ENCODE data around the gene MCOLN2.

DNA sequence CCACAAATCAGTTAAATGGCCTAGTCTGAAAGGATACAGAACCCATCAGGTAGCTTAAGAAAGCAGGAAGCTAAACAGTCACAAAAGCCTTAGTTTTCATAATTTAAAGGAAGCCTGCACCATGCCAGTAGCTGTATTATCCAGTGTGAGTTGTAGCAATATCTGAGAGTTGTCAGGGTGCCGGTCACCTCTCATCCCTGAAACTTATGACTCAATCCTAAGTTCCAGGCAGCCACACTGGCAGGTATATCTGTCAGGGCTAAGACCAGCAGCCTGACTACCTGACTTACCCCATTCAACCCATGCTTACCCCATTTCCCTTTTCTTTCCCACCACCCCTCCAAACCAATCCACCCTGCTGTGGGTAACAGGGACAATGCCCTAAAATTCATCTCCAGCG, 66.1 kb downstream of the MCOLN2 start:
- TF ChIP-seq EP300 (IDR thresholded peaks at IDR 0.05; ENCODE audit: borderline replicate concordance in 1 of 2, low read depth in 1 of 2, low read length in 1 of 2), result no peak
- TF ChIP-seq, protein P1, sequence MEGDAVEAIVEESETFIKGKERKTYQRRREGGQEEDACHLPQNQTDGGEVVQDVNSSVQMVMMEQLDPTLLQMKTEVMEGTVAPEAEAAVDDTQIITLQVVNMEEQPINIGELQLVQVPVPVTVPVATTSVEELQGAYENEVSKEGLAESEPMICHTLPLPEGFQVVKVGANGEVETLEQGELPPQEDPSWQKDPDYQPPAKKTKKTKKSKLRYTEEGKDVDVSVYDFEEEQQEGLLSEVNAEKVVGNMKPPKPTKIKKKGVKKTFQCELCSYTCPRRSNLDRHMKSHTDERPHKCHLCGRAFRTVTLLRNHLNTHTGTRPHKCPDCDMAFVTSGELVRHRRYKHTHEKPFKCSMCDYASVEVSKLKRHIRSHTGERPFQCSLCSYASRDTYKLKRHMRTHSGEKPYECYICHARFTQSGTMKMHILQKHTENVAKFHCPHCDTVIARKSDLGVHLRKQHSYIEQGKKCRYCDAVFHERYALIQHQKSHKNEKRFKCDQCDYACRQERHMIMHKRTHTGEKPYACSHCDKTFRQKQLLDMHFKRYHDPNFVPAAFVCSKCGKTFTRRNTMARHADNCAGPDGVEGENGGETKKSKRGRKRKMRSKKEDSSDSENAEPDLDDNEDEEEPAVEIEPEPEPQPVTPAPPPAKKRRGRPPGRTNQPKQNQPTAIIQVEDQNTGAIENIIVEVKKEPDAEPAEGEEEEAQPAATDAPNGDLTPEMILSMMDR (IDR thresholded peaks at IDR 0.05), result no peak
- no peak for TF ChIP-seq TEAD4 (IDR thresholded peaks at IDR 0.05; ENCODE audit: borderline replicate concordance, insufficient read depth)
- no peak for TF ChIP-seq NFIC (IDR thresholded peaks at IDR 0.05; ENCODE audit: borderline replicate concordance)
- TF ChIP-seq TCF12 (IDR thresholded peaks at IDR 0.05), result no peak
- TF ChIP-seq, protein P2, sequence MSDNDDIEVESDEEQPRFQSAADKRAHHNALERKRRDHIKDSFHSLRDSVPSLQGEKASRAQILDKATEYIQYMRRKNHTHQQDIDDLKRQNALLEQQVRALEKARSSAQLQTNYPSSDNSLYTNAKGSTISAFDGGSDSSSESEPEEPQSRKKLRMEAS (IDR thresholded peaks at IDR 0.05; ENCODE audit: low read depth), result no peak
- no peak for TF ChIP-seq TAF1 (IDR thresholded peaks at IDR 0.05; ENCODE audit: borderline replicate concordance, low read depth, low read length)
- TF ChIP-seq, protein P3, sequence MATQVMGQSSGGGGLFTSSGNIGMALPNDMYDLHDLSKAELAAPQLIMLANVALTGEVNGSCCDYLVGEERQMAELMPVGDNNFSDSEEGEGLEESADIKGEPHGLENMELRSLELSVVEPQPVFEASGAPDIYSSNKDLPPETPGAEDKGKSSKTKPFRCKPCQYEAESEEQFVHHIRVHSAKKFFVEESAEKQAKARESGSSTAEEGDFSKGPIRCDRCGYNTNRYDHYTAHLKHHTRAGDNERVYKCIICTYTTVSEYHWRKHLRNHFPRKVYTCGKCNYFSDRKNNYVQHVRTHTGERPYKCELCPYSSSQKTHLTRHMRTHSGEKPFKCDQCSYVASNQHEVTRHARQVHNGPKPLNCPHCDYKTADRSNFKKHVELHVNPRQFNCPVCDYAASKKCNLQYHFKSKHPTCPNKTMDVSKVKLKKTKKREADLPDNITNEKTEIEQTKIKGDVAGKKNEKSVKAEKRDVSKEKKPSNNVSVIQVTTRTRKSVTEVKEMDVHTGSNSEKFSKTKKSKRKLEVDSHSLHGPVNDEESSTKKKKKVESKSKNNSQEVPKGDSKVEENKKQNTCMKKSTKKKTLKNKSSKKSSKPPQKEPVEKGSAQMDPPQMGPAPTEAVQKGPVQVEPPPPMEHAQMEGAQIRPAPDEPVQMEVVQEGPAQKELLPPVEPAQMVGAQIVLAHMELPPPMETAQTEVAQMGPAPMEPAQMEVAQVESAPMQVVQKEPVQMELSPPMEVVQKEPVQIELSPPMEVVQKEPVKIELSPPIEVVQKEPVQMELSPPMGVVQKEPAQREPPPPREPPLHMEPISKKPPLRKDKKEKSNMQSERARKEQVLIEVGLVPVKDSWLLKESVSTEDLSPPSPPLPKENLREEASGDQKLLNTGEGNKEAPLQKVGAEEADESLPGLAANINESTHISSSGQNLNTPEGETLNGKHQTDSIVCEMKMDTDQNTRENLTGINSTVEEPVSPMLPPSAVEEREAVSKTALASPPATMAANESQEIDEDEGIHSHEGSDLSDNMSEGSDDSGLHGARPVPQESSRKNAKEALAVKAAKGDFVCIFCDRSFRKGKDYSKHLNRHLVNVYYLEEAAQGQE (IDR thresholded peaks at IDR 0.05; ENCODE audit: low read depth, low read length), result no peak
- no peak for TF ChIP-seq YY1 (IDR thresholded peaks at IDR 0.05; ENCODE audit: low read depth)
